Neural progenitor cell (in vitro differentiated cells): ENCODE results near the gene PARP8.
"Not testable (repeated sequence)": the region's sequence is repeated elsewhere in the genome, so short reads cannot be mapped to it uniquely, and the experiment has no call there.

Experiments
- EZH2 ChIP-seq: fragments of 200-600 bp; sonication (generic); IDR thresholded peaks from 2 replicates; pipeline ENCODE4 v1.6.1; 2017; ENCODE audit warnings: antibody characterized with exemption, mild to moderate bottlenecking, moderate library complexity
- TF ChIP-seq, protein P1 (sequence below): fragments of 200-600 bp; sonication (generic); IDR thresholded peaks from 2 replicates; pipeline ENCODE4 v1.5.1; 2017; ENCODE audit warnings: antibody characterized with exemption, mild to moderate bottlenecking

DNA sequence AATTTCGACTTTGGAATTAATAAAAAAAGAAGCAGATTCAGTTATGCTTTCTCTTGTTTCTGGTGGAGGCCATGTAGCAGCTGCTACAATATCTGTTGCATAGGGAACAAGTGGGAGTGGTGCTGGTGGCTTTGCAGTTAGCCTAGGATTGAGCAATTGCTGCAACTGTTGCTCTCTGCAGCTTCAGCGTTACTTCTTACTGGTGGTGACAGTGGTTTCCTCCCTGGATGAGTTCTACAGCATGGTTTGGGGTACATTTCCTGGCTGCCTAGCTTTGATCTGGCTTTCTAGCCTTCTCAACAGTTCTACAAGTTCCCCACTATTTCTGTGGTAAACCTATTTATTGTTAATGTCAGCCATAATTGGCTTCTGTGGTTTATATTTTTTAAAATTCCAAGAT, 31.6 kb upstream of the PARP8 start:
- TF ChIP-seq, protein P1, sequence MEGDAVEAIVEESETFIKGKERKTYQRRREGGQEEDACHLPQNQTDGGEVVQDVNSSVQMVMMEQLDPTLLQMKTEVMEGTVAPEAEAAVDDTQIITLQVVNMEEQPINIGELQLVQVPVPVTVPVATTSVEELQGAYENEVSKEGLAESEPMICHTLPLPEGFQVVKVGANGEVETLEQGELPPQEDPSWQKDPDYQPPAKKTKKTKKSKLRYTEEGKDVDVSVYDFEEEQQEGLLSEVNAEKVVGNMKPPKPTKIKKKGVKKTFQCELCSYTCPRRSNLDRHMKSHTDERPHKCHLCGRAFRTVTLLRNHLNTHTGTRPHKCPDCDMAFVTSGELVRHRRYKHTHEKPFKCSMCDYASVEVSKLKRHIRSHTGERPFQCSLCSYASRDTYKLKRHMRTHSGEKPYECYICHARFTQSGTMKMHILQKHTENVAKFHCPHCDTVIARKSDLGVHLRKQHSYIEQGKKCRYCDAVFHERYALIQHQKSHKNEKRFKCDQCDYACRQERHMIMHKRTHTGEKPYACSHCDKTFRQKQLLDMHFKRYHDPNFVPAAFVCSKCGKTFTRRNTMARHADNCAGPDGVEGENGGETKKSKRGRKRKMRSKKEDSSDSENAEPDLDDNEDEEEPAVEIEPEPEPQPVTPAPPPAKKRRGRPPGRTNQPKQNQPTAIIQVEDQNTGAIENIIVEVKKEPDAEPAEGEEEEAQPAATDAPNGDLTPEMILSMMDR = not testable (repeated sequence)
- TF ChIP-seq EZH2 = not testable (repeated sequence)
